B cell (primary cell): ENCODE measurements around the gene HMCN1. TPM values are rescaled to one million over a fixed set of nuclear protein-coding genes. Genes with fewer than 3 reads are reported as not detected.

Experiments used
- ATAC-seq: fragments of 200-7000 bp; cut with Tn5 transposase; one replicate; pipeline ENCODE4 v1.10.0; 2021; ENCODE audit warnings: low read depth, mild to moderate bottlenecking, moderate number of reproducible peaks, moderate library complexity
- CTCF ChIA-PET: fragments of 350-600 bp; sonication (Branson Sonifier 250); formaldehyde crosslinking; loops from one replicate; lab custom pipeline; 2021; ENCODE audit warnings: antibody characterized with exemption, inconsistent platforms; lab: Charles Lee
- POLR2A ChIA-PET: fragments of 350-600 bp; sonication (Branson Sonifier 250); formaldehyde crosslinking; loops from one replicate; lab custom pipeline; 2021; ENCODE audit warnings: antibody characterized with exemption; lab: Charles Lee
- DNase-seq: peaks from one replicate; pipeline ENCODE4 v3.0.0; 2013
- H2AFZ ChIP-seq: 2 replicates; pipeline ENCODE4 v1.6.1; 2012; ENCODE audit warnings: mild to moderate bottlenecking, low read depth, low read length; ENCODE audit not compliant: insufficient read depth, poor library complexity, severe bottlenecking
- H3K27ac ChIP-seq, 2 donors: 1 replicate in 1 of 2; 2 replicates in 1 of 2; pipeline ENCODE4 v1.5.1; 2012 to 2013; ENCODE audit warnings: low read length in 2 of 2, mild to moderate bottlenecking in 2 of 2, moderate library complexity in 1 of 2
- H3K27me3 ChIP-seq, 4 experiments: fragments of 200-600 bp in 1 of 4; sonication (generic) in 1 of 4; replicated peaks in 1 of 4; 1 replicate in 2 of 4; 2 replicates in 2 of 4; pipeline versions ENCODE4 v1.6.1 to v1.7.0; 2013 to 2016; ENCODE audit warnings: low read length in 3 of 4, mild to moderate bottlenecking in 2 of 4, mixed read lengths in 1 of 4, moderate library complexity in 1 of 4; ENCODE audit not compliant: insufficient read depth in 4 of 4, control insufficient read depth in 3 of 4; ENCODE audit errors: control extremely low read depth in 1 of 4
- H3K36me3 ChIP-seq, 2 experiments: replicated peaks in 1 of 2; 1 replicate in 1 of 2; 2 replicates in 1 of 2; pipeline versions ENCODE4 v1.6.1 to v1.7.1; 2013; ENCODE audit warnings: low read length in 1 of 2; ENCODE audit not compliant: insufficient read depth in 2 of 2, control insufficient read depth in 1 of 2; ENCODE audit errors: control extremely low read depth in 1 of 2, extremely low read depth in 1 of 2
- H3K4me1 ChIP-seq, 2 donors: fragments of 200-600 bp in 1 of 2; sonication (generic) in 1 of 2; 1 replicate in 1 of 2; 2 replicates in 1 of 2; pipeline versions ENCODE4 v1.5.1 to v1.6.1; 2013 to 2017; ENCODE audit warnings: low read length in 2 of 2; ENCODE audit not compliant: control insufficient read depth in 2 of 2, insufficient read depth in 2 of 2
- H3K4me2 ChIP-seq: replicated peaks from 2 replicates; pipeline ENCODE3; 2012; ENCODE audit warnings: mild to moderate bottlenecking, low read depth, low read length; ENCODE audit not compliant: poor library complexity, severe bottlenecking
- H3K4me3 ChIP-seq, 5 experiments: fragments of 200-600 bp in 1 of 5; sonication (generic) in 1 of 5; 1 replicate in 3 of 5; 2 replicates in 2 of 5; pipeline versions ENCODE4 v1.5.1 to v1.7.0; 2011 to 2016; ENCODE audit warnings: low read length in 4 of 5, mild to moderate bottlenecking in 4 of 5, low read depth in 2 of 5, control low read depth in 1 of 5, moderate library complexity in 1 of 5; ENCODE audit not compliant: insufficient read depth in 1 of 5; ENCODE audit errors: control extremely low read depth in 1 of 5, extremely low read depth in 1 of 5
- H3K79me2 ChIP-seq: fragments of 200-600 bp; sonication (generic); one replicate; pipeline ENCODE4 v1.6.0; 2016; ENCODE audit warnings: low read length; ENCODE audit not compliant: control insufficient read depth, insufficient read depth
- H3K9ac ChIP-seq: fragments of 200-600 bp; sonication (generic); 2 replicates; pipeline ENCODE4 v1.6.1; 2017; ENCODE audit warnings: mild to moderate bottlenecking, low read length, moderate library complexity
- H3K9me3 ChIP-seq, 3 donors: one replicate each; pipeline versions ENCODE4 v1.6.1 to v1.7.1; 2013; ENCODE audit warnings: low read length in 2 of 3; ENCODE audit not compliant: control insufficient read depth in 2 of 3, insufficient read depth in 1 of 3; ENCODE audit errors: control extremely low read depth in 1 of 3
- H4K20me1 ChIP-seq: 2 replicates; pipeline ENCODE4 v1.6.0; 2012; ENCODE audit warnings: mild to moderate bottlenecking, low read length; ENCODE audit not compliant: insufficient read depth, control insufficient read depth, poor library complexity, severe bottlenecking
- H3K27ac Mint-ChIP-seq: one replicate; pipeline ENCODE4 v1.8.0; 2021; ENCODE audit warnings: mixed read lengths
- H3K27me3 Mint-ChIP-seq: one replicate; pipeline ENCODE4 v1.8.0; 2021; ENCODE audit warnings: mixed read lengths
- H3K4me1 Mint-ChIP-seq: one replicate; pipeline ENCODE4 v1.8.0; 2021; ENCODE audit warnings: mixed read lengths
- H3K4me3 Mint-ChIP-seq: one replicate; pipeline ENCODE4 v1.8.0; 2021; ENCODE audit warnings: mixed read lengths
- H3K9me3 Mint-ChIP-seq: one replicate; pipeline ENCODE4 v1.8.0; 2022; ENCODE audit warnings: mixed read lengths; ENCODE audit not compliant: insufficient read depth
- CTCF ChIP-seq: fragments of 200-600 bp; IDR thresholded peaks from one replicate; pipeline ENCODE4 v1.8.0; 2022; ENCODE audit warnings: antibody characterized with exemption, mild to moderate bottlenecking
- EZH2 ChIP-seq: IDR thresholded peaks from 2 replicates; pipeline ENCODE4 v1.6.1; 2012; ENCODE audit warnings: borderline replicate concordance, low read depth, mild to moderate bottlenecking, moderate library complexity, low read length; ENCODE audit not compliant: insufficient read depth, poor library complexity, severe bottlenecking
- WGBS: methylation state at CpG from one replicate; pipeline ENCODE4 v1.1.5; 2013; ENCODE audit warnings: missing lambda C conversion rate; ENCODE audit not compliant: insufficient coverage; 5-methylcytosine and 5-hydroxymethylcytosine counted together
- intact Hi-C: fragments of 100-400 bp; cut with micrococcal nuclease; formaldehyde crosslinking; loops from one replicate; pipeline ENCODE4 v1.10.0; 2022
- polyA plus RNA-seq: library from polyadenylated mRNA; depleted of rRNA; stranded (reverse); fragments of >200 nt; gene quantifications from 2 replicates; pipeline ENCODE4 v1.2.3, GENCODE V29; 2012
- total RNA-seq, 2 donors: library from RNA; stranded (reverse); fragments of 120-200 nt in 1 of 2; gene quantifications; 1 replicate in 1 of 2; 2 replicates in 1 of 2; pipeline versions ENCODE4 v1.2.3 to v1.2.4, GENCODE V29; 2013 to 2022

Gene HMCN1
- total and polyA plus RNA-seq, 2 donors (not counting 1 experiment from before 2014, with no cell fraction given), result not detected

- Histone ChIP-seq H3K79me2 (no peaks in the 10 kb centered on the region), H2AFZ (no peak overlapping the region), H3K4me2 (no peak overlapping the region), H3K27me3 (no peaks in the 10 kb centered on the region), H3K36me3 (no peaks in the 10 kb centered on the region), H3K27ac (no peak overlapping the region), H4K20me1 (no peaks in the 10 kb centered on the region), H3K9ac (no peak overlapping the region), H3K4me1 (no peaks in the 10 kb centered on the region), H3K9me3 (no peaks in the 10 kb centered on the region), H3K4me3 (no peak overlapping the region)
- TF ChIP-seq CTCF (no peak), EZH2 (no peak)
- Mint-ChIP-seq H3K9me3 (no peaks in the 10 kb centered on the region), H3K27me3 (no peaks in the 10 kb centered on the region), H3K27ac (no peak overlapping the region), H3K4me3 (no peak overlapping the region), H3K4me1 (peaks cover 6% of the 10 kb centered on the region)
- CTCF ChIA-PET, result no interaction called here
- DNase-seq (no peak), ATAC-seq (no peak)
- intact Hi-C loops, result no loop called here
- POLR2A ChIA-PET, result no interaction called here
Measured at GRCh38 chr1:186060226-186060625, 326.0 kb downstream of the HMCN1 start.

- intact Hi-C loops, result no loop called here
- no peaks in the 10 kb centered on the region for H3K9me3 Mint-ChIP-seq
- CTCF ChIA-PET, result no interaction called here
- Histone ChIP-seq H3K4me2 (no peak overlapping the region), H3K27me3 (peaks cover 0 to 3% (median 0%) of the 10 kb centered on the region in 4 experiments), H3K36me3 (no peaks in the 10 kb centered on the region), H3K4me3 (no peak overlapping the region), H3K79me2 (no peaks in the 10 kb centered on the region), H4K20me1 (no peaks in the 10 kb centered on the region), H2AFZ (no peak overlapping the region), H3K4me1 (no peaks in the 10 kb centered on the region), H3K9me3 (no peaks in the 10 kb centered on the region), H3K9ac (no peak overlapping the region), H3K27ac (no peak overlapping the region)
- no peak for ATAC-seq
- WGBS, result no CpG with 5 or more reads among the region's 1 CpG
- H3K27me3 Mint-ChIP-seq, result peaks cover under 1% of the 10 kb centered on the region
- no peak overlapping the region for H3K4me3 Mint-ChIP-seq
- TF ChIP-seq EZH2 (no peak), CTCF (no peak)
- DNase-seq, result no peak
- peaks cover 6% of the 10 kb centered on the region for H3K4me1 Mint-ChIP-seq
- POLR2A ChIA-PET, result no interaction called here
- H3K27ac Mint-ChIP-seq, result no peak overlapping the region
Measured at GRCh38 chr1:186063091-186063657, 329.0 kb downstream of the HMCN1 start.
